Endodermal cell (in vitro differentiated cells): Measurements from ENCODE around the gene TRIM37. TPM values are rescaled to one million over a fixed set of nuclear protein-coding genes. Genes with fewer than 3 reads are reported as not detected.

Experiments used
- DNase-seq: peaks from one replicate; pipeline ENCODE4 v3.0.0-alpha.2; 2017
- H3K27ac ChIP-seq: 2 replicates; pipeline ENCODE4 v1.5.1; 2013; ENCODE audit warnings: mild to moderate bottlenecking, low read depth, low read length, moderate library complexity
- H3K27me3 ChIP-seq: 2 replicates; pipeline ENCODE4 v1.6.1; 2013; ENCODE audit warnings: mild to moderate bottlenecking, low read length, moderate library complexity; ENCODE audit not compliant: insufficient read depth, control insufficient read depth, poor library complexity, severe bottlenecking
- H3K36me3 ChIP-seq: 2 replicates; pipeline ENCODE4 v1.7.0; 2013; ENCODE audit warnings: mild to moderate bottlenecking, low read length, moderate library complexity; ENCODE audit not compliant: control insufficient read depth, insufficient read depth
- H3K4me1 ChIP-seq: one replicate; pipeline ENCODE4 v1.7.0; 2013; ENCODE audit warnings: low read length; ENCODE audit not compliant: control insufficient read depth, insufficient read depth
- H3K4me3 ChIP-seq: 2 replicates; pipeline ENCODE4 v1.5.1; 2013; ENCODE audit warnings: mild to moderate bottlenecking, low read length, moderate library complexity
- H3K9ac ChIP-seq: 2 replicates; pipeline ENCODE4 v1.6.1; 2013; ENCODE audit warnings: mild to moderate bottlenecking, low read length, moderate library complexity; ENCODE audit not compliant: poor library complexity, severe bottlenecking; ENCODE audit errors: extremely low read depth
- H3K9me3 ChIP-seq: 2 replicates; pipeline ENCODE4 v1.6.1; 2013; ENCODE audit warnings: mild to moderate bottlenecking, low read length, moderate library complexity; ENCODE audit not compliant: control insufficient read depth
- H3K27ac Mint-ChIP-seq: 2 replicates; pipeline ENCODE4 v1.8.0; 2020; ENCODE audit warnings: mixed read lengths
- H3K27me3 Mint-ChIP-seq: 2 replicates; pipeline ENCODE4 v1.8.0; 2021; ENCODE audit warnings: mild to moderate bottlenecking, mixed read lengths; ENCODE audit not compliant: insufficient read depth
- H3K36me3 Mint-ChIP-seq: 2 replicates; pipeline ENCODE4 v1.8.0; 2020; ENCODE audit warnings: low read depth, mixed read lengths
- H3K4me1 Mint-ChIP-seq: 2 replicates; pipeline ENCODE4 v1.8.0; 2020; ENCODE audit warnings: mixed read lengths
- H3K4me3 Mint-ChIP-seq: 2 replicates; pipeline ENCODE4 v1.8.0; 2020; ENCODE audit warnings: mild to moderate bottlenecking, moderate library complexity, mixed read lengths
- H3K9me3 Mint-ChIP-seq: 2 replicates; pipeline ENCODE4 v1.8.0; 2020; ENCODE audit warnings: mild to moderate bottlenecking, mixed read lengths
- WGBS, 2 experiments: methylation state at CpG; one replicate each; pipeline versions ENCODE4 v1.1.5 to v1.1.7; 2013; ENCODE audit warnings: missing lambda C conversion rate in 2 of 2, mixed read lengths in 1 of 2; ENCODE audit not compliant: insufficient coverage in 1 of 2, insufficient read length in 1 of 2; 5-methylcytosine and 5-hydroxymethylcytosine counted together
- total RNA-seq, 2 donors: library from RNA; stranded (reverse); fragmentation: NEBNext Ultra II Directional in 1 of 2; extraction: Animal tissue kit (Norgen Biotek cat#: 25700) in 1 of 2; gene quantifications; 2 replicates in 1 of 2; 3 replicates in 1 of 2; pipeline ENCODE4 v1.2.1, GENCODE V29; 2021
- TF ChIP-seq, protein P1 (sequence below): fragments of 200-600 bp; sonication (generic); conservative IDR thresholded peaks from 2 replicates; pipeline ENCODE4 v1.5.0; 2021; ENCODE audit warnings: antibody characterized with exemption, mild to moderate bottlenecking

The TRIM37 gene
- total RNA-seq, 2 donors from 2014 or later: 43.6 to 64.6 TPM

DNA sequence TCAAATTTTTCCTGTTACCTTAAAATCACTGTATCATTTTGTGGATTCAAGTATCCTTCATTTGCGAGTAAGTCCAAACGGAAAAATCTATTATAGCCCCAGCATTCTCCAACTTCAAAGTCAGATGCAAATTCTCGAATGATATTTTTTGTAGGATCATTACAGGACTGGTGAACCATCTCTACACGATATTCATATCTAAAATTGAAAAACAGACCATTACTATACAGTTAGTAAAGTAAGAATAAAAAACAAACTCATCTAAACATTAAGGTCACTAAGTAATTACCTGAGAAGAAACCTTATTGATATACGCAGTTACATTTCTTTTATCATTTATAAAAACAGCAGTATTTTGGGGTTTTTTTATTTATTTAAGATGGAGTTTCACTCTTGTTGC lies 49.8 kb downstream of the TRIM37 start:
- no peak for DNase-seq
- WGBS, 2 experiments: 94 to 97% methylated on average over 3 to 4 of the region's 5 CpGs
- Mint-ChIP-seq H3K27ac (no peak overlapping the region), H3K4me1 (no peaks in the 10 kb centered on the region), H3K27me3 (no peaks in the 10 kb centered on the region), H3K9me3 (peaks cover 2% of the 10 kb centered on the region), H3K4me3 (no peak overlapping the region), H3K36me3 (peaks cover 60% of the 10 kb centered on the region)
- no peaks in the 10 kb centered on the region for H3K9me3 ChIP-seq
- no peaks in the 10 kb centered on the region for H3K4me1 ChIP-seq
- H3K9ac ChIP-seq: no peak overlapping the region
- no peak overlapping the region for H3K27ac ChIP-seq
- TF ChIP-seq, protein P1, sequence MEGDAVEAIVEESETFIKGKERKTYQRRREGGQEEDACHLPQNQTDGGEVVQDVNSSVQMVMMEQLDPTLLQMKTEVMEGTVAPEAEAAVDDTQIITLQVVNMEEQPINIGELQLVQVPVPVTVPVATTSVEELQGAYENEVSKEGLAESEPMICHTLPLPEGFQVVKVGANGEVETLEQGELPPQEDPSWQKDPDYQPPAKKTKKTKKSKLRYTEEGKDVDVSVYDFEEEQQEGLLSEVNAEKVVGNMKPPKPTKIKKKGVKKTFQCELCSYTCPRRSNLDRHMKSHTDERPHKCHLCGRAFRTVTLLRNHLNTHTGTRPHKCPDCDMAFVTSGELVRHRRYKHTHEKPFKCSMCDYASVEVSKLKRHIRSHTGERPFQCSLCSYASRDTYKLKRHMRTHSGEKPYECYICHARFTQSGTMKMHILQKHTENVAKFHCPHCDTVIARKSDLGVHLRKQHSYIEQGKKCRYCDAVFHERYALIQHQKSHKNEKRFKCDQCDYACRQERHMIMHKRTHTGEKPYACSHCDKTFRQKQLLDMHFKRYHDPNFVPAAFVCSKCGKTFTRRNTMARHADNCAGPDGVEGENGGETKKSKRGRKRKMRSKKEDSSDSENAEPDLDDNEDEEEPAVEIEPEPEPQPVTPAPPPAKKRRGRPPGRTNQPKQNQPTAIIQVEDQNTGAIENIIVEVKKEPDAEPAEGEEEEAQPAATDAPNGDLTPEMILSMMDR: no peak
- peaks cover 81% of the 10 kb centered on the region for H3K36me3 ChIP-seq
- H3K27me3 ChIP-seq: no peaks in the 10 kb centered on the region
- H3K4me3 ChIP-seq: no peak overlapping the region

DNA sequence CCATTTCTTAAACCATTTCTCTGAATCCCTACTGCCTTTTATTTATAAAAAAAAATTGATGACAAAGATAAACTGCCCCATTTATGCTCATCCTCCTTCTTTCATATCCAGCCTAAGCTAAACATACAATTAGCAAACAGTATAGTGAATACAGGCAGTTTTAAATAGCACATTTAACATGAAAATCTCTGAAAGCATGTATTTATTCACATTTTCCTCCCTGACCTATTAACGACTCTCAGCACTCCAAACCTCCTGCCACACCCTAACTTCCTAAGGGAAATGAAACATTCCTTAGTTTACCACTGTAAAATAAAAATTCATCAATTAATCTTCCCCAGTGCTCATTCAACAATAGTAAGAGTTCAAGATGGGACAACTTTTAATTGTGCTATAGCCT lies 56.9 kb downstream of the TRIM37 start:
- Histone ChIP-seq H3K9ac (no peak overlapping the region), H3K9me3 (no peaks in the 10 kb centered on the region), H3K27ac (no peak overlapping the region), H3K4me1 (peaks cover 4% of the 10 kb centered on the region), H3K36me3 (peaks cover 69% of the 10 kb centered on the region), H3K4me3 (no peak overlapping the region), H3K27me3 (no peaks in the 10 kb centered on the region)
- Mint-ChIP-seq H3K27ac (no peak overlapping the region), H3K36me3 (peaks cover 55% of the 10 kb centered on the region), H3K4me1 (peaks cover 8% of the 10 kb centered on the region), H3K4me3 (no peak overlapping the region), H3K9me3 (no peaks in the 10 kb centered on the region), H3K27me3 (no peaks in the 10 kb centered on the region)
- 88 to 100% methylated on average over 1 of the region's 1 CpG for WGBS, 2 experiments
- DNase-seq: no peak
- TF ChIP-seq, protein P1: no peak

- Mint-ChIP-seq H3K36me3 (peaks cover 55% of the 10 kb centered on the region), H3K27me3 (no peaks in the 10 kb centered on the region), H3K4me1 (peaks cover 11% of the 10 kb centered on the region), H3K9me3 (no peaks in the 10 kb centered on the region), H3K27ac (no peak overlapping the region), H3K4me3 (no peak overlapping the region)
- TF ChIP-seq, protein P1: no peak
- Histone ChIP-seq H3K36me3 (peaks cover 72% of the 10 kb centered on the region), H3K27me3 (no peaks in the 10 kb centered on the region), H3K4me1 (peaks cover 4% of the 10 kb centered on the region), H3K4me3 (no peak overlapping the region), H3K9me3 (no peaks in the 10 kb centered on the region), H3K9ac (no peak overlapping the region), H3K27ac (no peak overlapping the region)
- DNase-seq: no peak
- WGBS, 2 experiments: 71 to 90% methylated on average over 1 to 3 of the region's 3 CpGs
Measured at GRCh38 chr17:59047616-59048015, 59.1 kb downstream of the TRIM37 start.
